HL-60 (cell line): ENCODE results near the gene CAMSAP3.

ENCODE experiments used
- DNase-seq, 2 experiments: peaks; one replicate each; pipeline ENCODE4 v3.0.0-alpha.2; 2010 to 2020; ENCODE audit warnings: low read depth in 1 of 2, low spot score in 1 of 2
- H3K27ac ChIP-seq: fragments of 250-450 bp; sonication (Bioruptor Pico); replicated peaks from 2 replicates; pipeline ENCODE4 v1.5.1; 2020; ENCODE audit warnings: mild to moderate bottlenecking, moderate library complexity
- H3K27me3 ChIP-seq: fragments of 250-450 bp; sonication (Bioruptor Pico); 2 replicates; pipeline ENCODE4 v1.5.1; 2021; ENCODE audit warnings: mild to moderate bottlenecking, moderate library complexity; ENCODE audit not compliant: insufficient read depth, poor library complexity, severe bottlenecking
- H3K4me3 ChIP-seq: replicated peaks from 2 replicates; pipeline ENCODE4 v1.5.1; 2011; ENCODE audit warnings: mild to moderate bottlenecking, control low read depth, low read length; ENCODE audit not compliant: insufficient read depth
- CTCF ChIP-seq: IDR thresholded peaks from one replicate; pipeline ENCODE4 v1.5.1; 2011; ENCODE audit warnings: low read length, control low read depth, inconsistent platforms; ENCODE audit not compliant: insufficient read depth
- GABPA ChIP-seq: IDR thresholded peaks from 2 replicates; pipeline ENCODE4 v1.6.1; 2012; ENCODE audit warnings: low read depth
- POLR2AphosphoS5 ChIP-seq: IDR thresholded peaks from 2 replicates; pipeline ENCODE4 v1.6.1; 2012; ENCODE audit warnings: low read depth
- SPI1 ChIP-seq: IDR thresholded peaks from 2 replicates; pipeline ENCODE4 v1.6.1; 2012; ENCODE audit warnings: low read depth, mild to moderate bottlenecking, borderline replicate concordance
- TF ChIP-seq, protein P1 (sequence below): IDR thresholded peaks from 2 replicates; pipeline ENCODE4 v1.6.1; 2012; ENCODE audit warnings: low read depth; ENCODE audit not compliant: insufficient replicate concordance

CAMSAP3 gene

DNA sequence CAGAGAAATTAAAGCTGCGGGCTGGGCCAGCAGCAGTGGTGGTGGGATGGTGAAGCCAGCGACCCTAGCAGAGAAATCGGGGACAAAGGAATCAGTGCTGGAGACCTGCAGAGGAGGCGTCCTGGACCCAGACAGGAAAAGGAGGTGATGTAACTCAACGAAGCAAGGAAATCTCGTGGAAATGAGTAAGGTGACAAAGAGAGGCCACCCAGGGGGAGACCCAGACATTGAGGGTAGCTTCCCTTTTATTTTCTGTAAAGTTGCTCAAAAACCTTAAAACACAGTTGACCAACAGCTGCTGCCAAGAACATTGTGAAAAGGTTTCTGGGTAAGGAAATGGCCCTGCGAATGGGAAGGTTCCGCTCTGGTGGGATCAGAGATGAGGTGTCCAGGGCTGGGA is 59.9 kb downstream of the CAMSAP3 start:
- DNase-seq, result peak; percentile 91 to 92
- Histone ChIP-seq H3K27ac (peak overlapping the region; percentile 90), H3K4me3 (no peak overlapping the region), H3K27me3 (no peaks in the 10 kb centered on the region)
- TF ChIP-seq POLR2AphosphoS5 (peak; percentile 43; the same call in 1 of the 2 replicates), SPI1 (peak; percentile 32; the same call in 1 of the 2 replicates), CTCF (no peak), GABPA (no peak)
- TF ChIP-seq, protein P1, sequence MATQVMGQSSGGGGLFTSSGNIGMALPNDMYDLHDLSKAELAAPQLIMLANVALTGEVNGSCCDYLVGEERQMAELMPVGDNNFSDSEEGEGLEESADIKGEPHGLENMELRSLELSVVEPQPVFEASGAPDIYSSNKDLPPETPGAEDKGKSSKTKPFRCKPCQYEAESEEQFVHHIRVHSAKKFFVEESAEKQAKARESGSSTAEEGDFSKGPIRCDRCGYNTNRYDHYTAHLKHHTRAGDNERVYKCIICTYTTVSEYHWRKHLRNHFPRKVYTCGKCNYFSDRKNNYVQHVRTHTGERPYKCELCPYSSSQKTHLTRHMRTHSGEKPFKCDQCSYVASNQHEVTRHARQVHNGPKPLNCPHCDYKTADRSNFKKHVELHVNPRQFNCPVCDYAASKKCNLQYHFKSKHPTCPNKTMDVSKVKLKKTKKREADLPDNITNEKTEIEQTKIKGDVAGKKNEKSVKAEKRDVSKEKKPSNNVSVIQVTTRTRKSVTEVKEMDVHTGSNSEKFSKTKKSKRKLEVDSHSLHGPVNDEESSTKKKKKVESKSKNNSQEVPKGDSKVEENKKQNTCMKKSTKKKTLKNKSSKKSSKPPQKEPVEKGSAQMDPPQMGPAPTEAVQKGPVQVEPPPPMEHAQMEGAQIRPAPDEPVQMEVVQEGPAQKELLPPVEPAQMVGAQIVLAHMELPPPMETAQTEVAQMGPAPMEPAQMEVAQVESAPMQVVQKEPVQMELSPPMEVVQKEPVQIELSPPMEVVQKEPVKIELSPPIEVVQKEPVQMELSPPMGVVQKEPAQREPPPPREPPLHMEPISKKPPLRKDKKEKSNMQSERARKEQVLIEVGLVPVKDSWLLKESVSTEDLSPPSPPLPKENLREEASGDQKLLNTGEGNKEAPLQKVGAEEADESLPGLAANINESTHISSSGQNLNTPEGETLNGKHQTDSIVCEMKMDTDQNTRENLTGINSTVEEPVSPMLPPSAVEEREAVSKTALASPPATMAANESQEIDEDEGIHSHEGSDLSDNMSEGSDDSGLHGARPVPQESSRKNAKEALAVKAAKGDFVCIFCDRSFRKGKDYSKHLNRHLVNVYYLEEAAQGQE, result no peak

- H3K27me3 ChIP-seq, result no peaks in the 10 kb centered on the region
These were observed 61.6 kb downstream of the CAMSAP3 start for GRCh38 chr19:7657131-7657751.

GRCh38 chr19:7658219-7658686 is 62.6 kb downstream of the CAMSAP3 start:
- no peaks in the 10 kb centered on the region for H3K27me3 ChIP-seq
- H3K4me3 ChIP-seq, result no peak overlapping the region
- TF ChIP-seq POLR2AphosphoS5 (no peak), SPI1 (no peak), GABPA (no peak), CTCF (no peak)
- TF ChIP-seq, protein P1, result no peak
- DNase-seq, result peak in 1 of 2 experiments; percentile 35
- peak overlapping the region; percentile 90 for H3K27ac ChIP-seq

More at GRCh38 chr19:7657131-7657751, 61.6 kb downstream of the CAMSAP3 start:
- peak; percentile 92 to 95 for DNase-seq
- peak overlapping the region; percentile 90 for H3K27ac ChIP-seq
- TF ChIP-seq CTCF (no peak), POLR2AphosphoS5 (peak; percentile 61), SPI1 (peak; percentile 92), GABPA (no peak)
- TF ChIP-seq, protein P1, result no peak
- no peak overlapping the region for H3K4me3 ChIP-seq
